ENCODE measurements around the gene PKD1. TPM values are rescaled to one million over a fixed set of nuclear protein-coding genes. Genes with fewer than 3 reads are reported as not detected.

The PKD1 gene
- total RNA-seq, 1 experiment from 2014 or later, result 58.9 TPM

DNA sequence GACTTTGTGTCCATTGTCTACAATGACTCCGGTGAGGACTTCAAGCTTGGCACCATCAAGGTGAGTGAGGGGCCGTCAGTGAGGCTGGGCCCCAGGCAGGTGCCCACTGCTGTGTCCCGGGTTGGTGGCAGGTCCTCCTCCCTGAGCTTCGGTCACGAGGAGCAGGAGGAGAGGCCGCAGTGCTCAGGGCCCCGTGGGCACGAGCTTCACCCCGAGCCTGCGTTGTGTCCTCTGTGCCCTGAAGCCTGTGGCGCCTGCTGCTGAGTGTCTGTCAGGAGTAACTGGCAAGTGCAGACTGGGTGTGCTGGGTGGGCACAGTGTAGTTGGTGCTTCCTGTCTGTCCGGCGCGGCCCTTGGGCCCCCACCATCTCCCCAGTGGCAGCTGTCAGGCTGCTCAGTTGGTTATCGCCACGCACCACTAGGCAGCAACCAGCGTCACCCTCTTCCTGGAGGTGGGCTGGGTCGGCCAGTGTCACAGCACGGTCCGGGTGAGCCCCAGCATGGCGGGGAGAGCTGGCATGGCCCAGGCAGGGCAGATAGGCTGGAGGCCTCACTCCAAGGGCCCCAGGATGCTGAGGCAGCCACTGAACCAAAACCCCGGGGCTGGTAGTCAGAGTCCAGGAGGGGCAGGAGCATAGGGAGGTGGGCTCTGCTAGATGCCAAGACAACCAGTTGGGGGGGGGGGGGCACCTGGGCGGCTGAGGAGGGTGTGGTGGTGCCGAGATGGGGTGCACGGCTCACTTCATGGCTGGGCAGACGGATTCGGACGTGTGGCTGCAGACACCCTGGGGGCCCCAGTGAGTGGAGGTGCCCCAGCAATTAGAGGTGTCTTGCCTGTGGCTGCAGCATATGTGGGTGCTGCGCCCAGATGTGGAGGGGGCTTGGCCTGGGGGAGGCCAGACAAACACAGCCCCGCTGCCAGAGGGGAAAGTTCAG, 48.6 kb downstream of the PKD1 start:
- TF ChIP-seq EZH2 (IDR thresholded peaks at IDR 0.05; ENCODE audit: low read length, unreplicated experiment) (no peak), EZH2phosphoT487 (IDR thresholded peaks at IDR 0.05; ENCODE audit: borderline replicate concordance, low read length) (no peak)
- TF ChIP-seq, protein P1, sequence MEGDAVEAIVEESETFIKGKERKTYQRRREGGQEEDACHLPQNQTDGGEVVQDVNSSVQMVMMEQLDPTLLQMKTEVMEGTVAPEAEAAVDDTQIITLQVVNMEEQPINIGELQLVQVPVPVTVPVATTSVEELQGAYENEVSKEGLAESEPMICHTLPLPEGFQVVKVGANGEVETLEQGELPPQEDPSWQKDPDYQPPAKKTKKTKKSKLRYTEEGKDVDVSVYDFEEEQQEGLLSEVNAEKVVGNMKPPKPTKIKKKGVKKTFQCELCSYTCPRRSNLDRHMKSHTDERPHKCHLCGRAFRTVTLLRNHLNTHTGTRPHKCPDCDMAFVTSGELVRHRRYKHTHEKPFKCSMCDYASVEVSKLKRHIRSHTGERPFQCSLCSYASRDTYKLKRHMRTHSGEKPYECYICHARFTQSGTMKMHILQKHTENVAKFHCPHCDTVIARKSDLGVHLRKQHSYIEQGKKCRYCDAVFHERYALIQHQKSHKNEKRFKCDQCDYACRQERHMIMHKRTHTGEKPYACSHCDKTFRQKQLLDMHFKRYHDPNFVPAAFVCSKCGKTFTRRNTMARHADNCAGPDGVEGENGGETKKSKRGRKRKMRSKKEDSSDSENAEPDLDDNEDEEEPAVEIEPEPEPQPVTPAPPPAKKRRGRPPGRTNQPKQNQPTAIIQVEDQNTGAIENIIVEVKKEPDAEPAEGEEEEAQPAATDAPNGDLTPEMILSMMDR (conservative IDR thresholded peaks at IDR 0.05; ENCODE audit: low read depth, low read length), result no peak
- intact Hi-C loops (cut with micrococcal nuclease), result no loop called here
- H2AFZ ChIP-seq (ENCODE audit: low read length), result no peak overlapping the region
- H3K4me1 ChIP-seq (ENCODE audit: insufficient read depth, low read length), result peaks cover 8% of the 10 kb centered on the region
- no peaks in the 10 kb centered on the region for H3K36me3 ChIP-seq (ENCODE audit: low read depth, low read length)
- POLR2A ChIA-PET (ENCODE audit: unreplicated experiment), result no interaction called here
- no peaks in the 10 kb centered on the region for H4K20me1 ChIP-seq (ENCODE audit: low read length)
- H3F3A ChIP-seq (ENCODE audit: low read length, unreplicated experiment), result no peaks in the 10 kb centered on the region
- H3K4me3 ChIP-seq (ENCODE audit: low read length), result no peak overlapping the region
- CTCF ChIA-PET, result no interaction called here
- H3K27ac ChIP-seq (ENCODE audit: low read length), result no peak overlapping the region
- no peak overlapping the region for H3K9ac ChIP-seq (ENCODE audit: low read length)
- no peak for DNase-seq
- no TSS peak for BruUV-seq (replicated peaks)
- no peaks in the 10 kb centered on the region for H3K9me2 ChIP-seq (replicated peaks; ENCODE audit: low read length)
- H3K4me2 ChIP-seq (ENCODE audit: low read length), result no peak overlapping the region
- H3K27me3 ChIP-seq (ENCODE audit: low read length), result no peaks in the 10 kb centered on the region
- no peaks in the 10 kb centered on the region for H3K79me2 ChIP-seq (ENCODE audit: low read length)
- H3K9me3 ChIP-seq (ENCODE audit: low read length), result no peaks in the 10 kb centered on the region
- no peak for ATAC-seq

DNA sequence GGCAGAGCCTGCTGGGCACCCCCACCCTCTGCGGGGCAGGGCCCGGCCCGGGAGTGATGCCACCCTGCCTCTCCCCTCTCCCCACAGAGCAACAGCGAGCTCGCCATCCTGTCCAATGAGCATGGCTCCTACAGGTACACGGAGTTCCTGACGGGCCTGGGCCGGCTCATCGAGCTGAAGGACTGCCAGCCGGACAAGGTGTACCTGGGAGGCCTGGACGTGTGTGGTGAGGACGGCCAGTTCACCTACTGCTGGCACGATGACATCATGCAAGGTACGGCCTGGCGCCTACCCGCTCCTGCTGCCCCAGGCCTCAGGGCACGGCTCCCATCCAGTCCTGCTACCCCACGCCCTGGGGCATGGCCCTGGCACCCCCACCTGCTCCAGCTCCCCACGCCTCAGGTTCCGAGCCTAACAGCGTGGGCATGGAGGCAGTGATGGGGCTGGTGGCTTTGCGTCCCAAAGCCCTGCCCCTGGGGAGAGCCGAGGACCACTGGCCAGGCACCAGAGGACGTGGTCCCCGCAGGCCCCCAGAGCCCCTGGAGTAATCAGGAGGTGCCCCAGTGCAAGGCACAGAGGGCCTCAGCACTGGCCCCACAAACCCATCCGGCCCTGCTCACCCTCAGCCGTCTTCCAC, 49.5 kb downstream of the PKD1 start:
- POLR2A ChIA-PET (ENCODE audit: unreplicated experiment), result no interaction called here
- ATAC-seq, result no peak
- H3K27me3 ChIP-seq (ENCODE audit: low read length), result no peaks in the 10 kb centered on the region
- H3K4me2 ChIP-seq (ENCODE audit: low read length), result no peak overlapping the region
- H3K4me3 ChIP-seq (ENCODE audit: low read length), result no peak overlapping the region
- BruUV-seq (replicated peaks), result no TSS peak
- intact Hi-C loops (cut with micrococcal nuclease), result no loop called here
- H2AFZ ChIP-seq (ENCODE audit: low read length), result no peak overlapping the region
- H3K36me3 ChIP-seq (ENCODE audit: low read depth, low read length), result no peaks in the 10 kb centered on the region
- no peaks in the 10 kb centered on the region for H4K20me1 ChIP-seq (ENCODE audit: low read length)
- no peaks in the 10 kb centered on the region for H3F3A ChIP-seq (ENCODE audit: low read length, unreplicated experiment)
- 0 out of 2 replicates have a peak, but pooled peaks cover 2% of the 10 kb centered on the region for H3K4me1 ChIP-seq (ENCODE audit: insufficient read depth, low read length)
- H3K27ac ChIP-seq (ENCODE audit: low read length), result no peak overlapping the region
- CTCF ChIA-PET, result no interaction called here
- no peak overlapping the region for H3K9ac ChIP-seq (ENCODE audit: low read length)
- DNase-seq, result no peak
- no peaks in the 10 kb centered on the region for H3K9me2 ChIP-seq (replicated peaks; ENCODE audit: low read length)
- no peaks in the 10 kb centered on the region for H3K9me3 ChIP-seq (ENCODE audit: low read length)
- TF ChIP-seq, protein P1 (conservative IDR thresholded peaks at IDR 0.05; ENCODE audit: low read depth, low read length), result no peak
- TF ChIP-seq EZH2 (IDR thresholded peaks at IDR 0.05; ENCODE audit: low read length, unreplicated experiment) (no peak), EZH2phosphoT487 (IDR thresholded peaks at IDR 0.05; ENCODE audit: borderline replicate concordance, low read length) (no peak)
- H3K79me2 ChIP-seq (ENCODE audit: low read length), result no peaks in the 10 kb centered on the region

DNA sequence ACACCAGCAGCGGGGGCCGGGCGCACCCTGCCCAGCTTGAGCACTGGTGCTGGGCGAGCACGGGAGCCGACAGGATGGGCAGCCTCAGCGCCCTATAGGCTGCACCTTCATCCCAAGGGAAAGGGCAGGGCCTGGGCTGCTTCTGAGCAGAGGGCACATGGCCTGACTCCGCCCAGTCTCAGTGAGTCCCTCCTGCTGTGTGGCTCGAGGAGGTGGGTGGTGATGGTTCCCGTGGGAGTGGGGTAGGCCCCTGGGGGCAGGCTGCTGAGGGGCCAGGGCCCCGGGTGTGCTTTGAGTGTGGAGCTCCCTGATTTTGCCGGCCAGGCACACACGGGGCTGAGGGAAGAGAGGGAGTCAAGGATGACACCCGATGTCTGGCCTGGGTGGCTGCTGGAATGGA, 50.0 kb downstream of the PKD1 start:
- CTCF ChIA-PET, result no interaction called here
- POLR2A ChIA-PET (ENCODE audit: unreplicated experiment), result no interaction called here

More for the DNA sequence above, 50.0 kb downstream of the PKD1 start:
- H3K9ac ChIP-seq (ENCODE audit: low read length), result no peak overlapping the region
- no peak for TF ChIP-seq EZH2phosphoT487 (IDR thresholded peaks at IDR 0.05; ENCODE audit: borderline replicate concordance, low read length)
- no peak for TF ChIP-seq EZH2 (IDR thresholded peaks at IDR 0.05; ENCODE audit: low read length, unreplicated experiment)
- TF ChIP-seq, protein P1 (conservative IDR thresholded peaks at IDR 0.05; ENCODE audit: low read depth, low read length), result no peak
- H4K20me1 ChIP-seq (ENCODE audit: low read length), result no peaks in the 10 kb centered on the region
- H3K27ac ChIP-seq (ENCODE audit: low read length), result no peak overlapping the region
- H3K9me2 ChIP-seq (replicated peaks; ENCODE audit: low read length), result no peaks in the 10 kb centered on the region
- no TSS peak for BruUV-seq (replicated peaks)
- H3K4me2 ChIP-seq (ENCODE audit: low read length), result no peak overlapping the region
- no peaks in the 10 kb centered on the region for H3F3A ChIP-seq (ENCODE audit: low read length, unreplicated experiment)
- H3K4me1 ChIP-seq (ENCODE audit: insufficient read depth, low read length), result 0 out of 2 replicates have a peak, but pooled peaks cover 2% of the 10 kb centered on the region
- no peaks in the 10 kb centered on the region for H3K79me2 ChIP-seq (ENCODE audit: low read length)
- intact Hi-C loops (cut with micrococcal nuclease), result no loop called here
- H3K4me3 ChIP-seq (ENCODE audit: low read length), result no peak overlapping the region
- no peaks in the 10 kb centered on the region for H3K9me3 ChIP-seq (ENCODE audit: low read length)
- DNase-seq (no peak), ATAC-seq (no peak; the same call in 1 of the 2 replicates)
- no peaks in the 10 kb centered on the region for H3K36me3 ChIP-seq (ENCODE audit: low read depth, low read length)
- no peaks in the 10 kb centered on the region for H3K27me3 ChIP-seq (ENCODE audit: low read length)
- no peak overlapping the region for H2AFZ ChIP-seq (ENCODE audit: low read length)
